GM23338 (cell line): ENCODE measurements around the gene PARVB.

Experiments
- CREB1 ChIP-seq: fragments of 250-450 bp; sonication (Bioruptor Pico); IDR thresholded peaks from 2 replicates; pipeline ENCODE4 v1.5.0; 2020; ENCODE audit warnings: low read depth, mild to moderate bottlenecking, moderate library complexity
- CTCF ChIP-seq, 2 experiments: fragments of 200-600 bp in 1 of 2; sonication (generic) in 1 of 2; conservative IDR thresholded peaks; 2 replicates each; pipeline versions ENCODE4 v1.5.1 to v1.6.1; 2016 to 2017; ENCODE audit warnings: antibody characterized with exemption in 2 of 2, low read depth in 2 of 2, mild to moderate bottlenecking in 2 of 2, moderate library complexity in 1 of 2
- EZH2 ChIP-seq: fragments of 200-600 bp; sonication (generic); IDR thresholded peaks from one replicate; pipeline ENCODE4 v1.8.0; 2017; ENCODE audit warnings: antibody characterized with exemption, mild to moderate bottlenecking, low read depth; ENCODE audit not compliant: unreplicated experiment
- EZH2phosphoT487 ChIP-seq: fragments of 200-600 bp; sonication (generic); IDR thresholded peaks from one replicate; pipeline ENCODE4 v1.8.1; 2018; ENCODE audit warnings: antibody characterized with exemption; ENCODE audit not compliant: unreplicated experiment
- JUNB ChIP-seq: IDR thresholded peaks from one replicate; pipeline ENCODE4 v1.6.1; 2016; ENCODE audit warnings: antibody characterized with exemption; ENCODE audit not compliant: unreplicated experiment
- NANOG ChIP-seq: IDR thresholded peaks from 2 replicates; pipeline ENCODE4 v1.6.1; 2016; ENCODE audit warnings: antibody characterized with exemption, borderline replicate concordance
- POLR2AphosphoS5 ChIP-seq: IDR thresholded peaks from 2 replicates; pipeline ENCODE4 v1.6.1; 2016; ENCODE audit warnings: antibody characterized with exemption, low read depth
- REST ChIP-seq: IDR thresholded peaks from one replicate; pipeline ENCODE4 v1.6.1; 2018; ENCODE audit warnings: antibody characterized with exemption; ENCODE audit not compliant: unreplicated experiment
- ZNF331 ChIP-seq: fragments of 250-450 bp; sonication (Bioruptor Pico); IDR thresholded peaks from 2 replicates; pipeline ENCODE4 v1.5.0; 2020; ENCODE audit warnings: low read depth, mild to moderate bottlenecking, moderate library complexity

- TF ChIP-seq CTCF (conservative IDR thresholded peaks at IDR 0.05; ENCODE audit: low read depth in 2 of 2) (no peak), REST (no peak), EZH2phosphoT487 (no peak), EZH2 (no peak), POLR2AphosphoS5 (no peak), CREB1 (no peak), JUNB (no peak), ZNF331 (CRISPR knock-in tag) (no peak), NANOG (no peak)
Observed at GRCh38 chr22:44117746-44118145, 93.6 kb downstream of the PARVB start.
